Lower lobe of right lung (tissue), 2 donors: ENCODE data around the gene DUSP1. TPM values are rescaled to one million over a fixed set of nuclear protein-coding genes. Genes with fewer than 3 reads are reported as not detected.

Source experiments
- ATAC-seq, 2 donors: fragments of 200-7000 bp; cut with Tn5 transposase; one replicate each; pipeline ENCODE4 v1.9.1; 2020 to 2022; ENCODE audit warnings: mild to moderate bottlenecking in 2 of 2, moderate library complexity in 2 of 2
- DNase-seq: peaks from one replicate; pipeline ENCODE4 v3.0.0-alpha.2; 2020
- H3K27ac ChIP-seq: fragments of 200-600 bp; one replicate; pipeline ENCODE4 v1.8.0; 2022
- H3K27me3 ChIP-seq: fragments of 200-600 bp; one replicate; pipeline ENCODE4 v1.8.0; 2022; ENCODE audit warnings: low read depth
- H3K36me3 ChIP-seq: fragments of 200-600 bp; one replicate; pipeline ENCODE4 v1.8.0; 2022; ENCODE audit warnings: mild to moderate bottlenecking
- H3K4me1 ChIP-seq: fragments of 200-600 bp; one replicate; pipeline ENCODE4 v1.8.0; 2022
- H3K4me3 ChIP-seq: fragments of 200-600 bp; one replicate; pipeline ENCODE4 v1.8.0; 2022; ENCODE audit warnings: mild to moderate bottlenecking
- H3K9me3 ChIP-seq: fragments of 200-600 bp; one replicate; pipeline ENCODE4 v1.8.0; 2022
- intact Hi-C: fragments of 100-400 bp; cut with DNase I; formaldehyde crosslinking; loops from one replicate; pipeline ENCODE4 v1.11.0; 2022
- total RNA-seq: library from RNA; stranded (reverse); fragmentation: NEBNext Ultra II Directional; extraction: Animal tissue kit (Norgen Biotek cat#: 25700); gene quantifications from one replicate; pipeline ENCODE4 v1.2.1, GENCODE V29; 2021
- TF ChIP-seq, protein P1 (sequence below): fragments of 200-600 bp; IDR thresholded peaks from one replicate; pipeline ENCODE4 v1.8.0; 2022; ENCODE audit warnings: antibody characterized with exemption, mild to moderate bottlenecking
- donor health status: DM: no; HTN: yes; CAD: no; lungs with severe emphysema.

The DUSP1 gene
- total RNA-seq, 1 donor from 2014 or later = 367 TPM

DNA sequence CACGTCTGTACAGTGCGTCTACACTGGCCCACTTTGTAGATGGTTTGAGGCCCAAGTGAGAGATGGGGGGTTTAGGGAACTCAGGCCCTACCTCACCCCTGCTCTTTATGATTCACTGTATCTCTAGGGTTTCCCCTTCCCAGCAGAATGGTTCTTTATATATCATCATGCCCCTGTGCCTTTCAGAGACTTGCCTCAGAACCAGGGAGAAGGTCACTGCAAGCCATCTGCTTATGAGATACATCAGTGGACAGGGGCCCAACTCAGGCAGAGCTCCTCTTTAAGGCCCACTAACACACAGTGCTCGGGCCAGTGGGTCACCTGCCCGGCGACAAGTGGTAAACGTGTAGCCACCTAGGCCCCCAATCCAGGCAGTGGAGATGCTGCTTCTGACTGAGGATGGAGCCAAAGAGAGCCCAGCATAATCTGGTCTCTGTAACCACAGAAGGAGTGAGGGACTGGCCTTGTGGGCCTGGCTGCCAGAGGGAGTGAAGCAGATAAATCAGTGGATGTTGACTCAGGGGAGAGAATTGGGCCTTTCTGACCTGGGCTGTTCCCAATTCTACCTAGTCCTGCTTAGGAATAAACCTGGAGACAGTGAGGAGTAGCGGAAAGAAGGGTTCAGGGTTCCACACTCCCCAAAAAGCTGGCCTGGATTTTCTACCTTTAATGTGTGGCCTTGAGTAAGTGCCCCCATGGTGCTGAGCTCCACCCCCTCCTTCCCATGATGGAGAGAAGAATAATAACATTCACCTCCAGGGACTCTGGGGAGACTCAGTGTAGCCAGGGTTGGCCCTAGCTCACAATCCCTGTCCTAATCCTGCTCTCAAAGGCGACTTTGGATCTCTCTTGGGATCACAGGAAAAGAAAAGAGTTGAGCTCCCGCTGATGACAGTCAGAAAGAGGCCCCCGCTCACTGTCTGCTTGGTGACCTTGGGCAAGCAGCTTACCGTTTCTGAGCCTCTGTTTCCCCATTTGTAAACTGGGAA lies 2.8 kb upstream of the DUSP1 start:
- ATAC-seq = no peak

DNA sequence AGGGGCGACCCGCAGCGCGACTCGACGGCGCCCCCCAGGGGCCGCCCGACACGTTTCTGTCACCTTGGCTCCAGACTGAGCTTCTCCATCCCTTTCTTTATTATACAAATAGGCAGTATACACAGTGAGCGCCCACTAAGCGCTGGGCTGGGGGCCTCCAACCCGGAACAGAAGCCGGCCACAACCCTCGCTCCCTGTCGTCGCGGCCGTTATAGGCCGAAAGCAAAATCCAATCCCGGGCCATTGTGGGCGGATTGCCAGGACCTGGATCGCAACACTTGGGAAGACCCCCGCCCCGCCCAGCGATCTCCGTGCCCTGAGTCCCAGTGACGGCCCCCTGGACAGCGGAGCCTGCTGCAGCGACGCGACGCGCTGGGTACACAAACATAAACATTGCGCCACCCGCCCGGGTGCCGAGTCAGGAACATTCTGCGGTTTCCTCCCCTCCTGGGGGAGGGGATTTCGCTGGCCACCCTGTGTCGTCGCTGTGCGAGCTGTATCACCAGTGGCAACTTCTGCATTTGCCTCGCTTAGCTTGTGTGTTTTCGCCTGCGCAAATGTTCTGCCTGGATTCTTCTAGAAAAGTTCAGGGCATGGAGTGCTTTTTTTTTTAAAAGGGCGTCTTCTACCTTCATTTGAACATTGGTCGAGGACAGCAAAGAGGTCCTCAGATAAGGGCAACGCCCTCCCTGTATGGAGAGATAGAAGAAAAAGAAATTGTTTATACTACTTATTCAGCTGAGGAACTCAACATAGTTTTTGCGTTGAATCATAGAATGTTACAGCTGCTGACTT lies 1.3 kb upstream of the DUSP1 start:
- intact Hi-C loops = no loop called here
- Histone ChIP-seq H3K4me1 (peaks cover 74% of the 10 kb centered on the region), H3K36me3 (peaks cover 28% of the 10 kb centered on the region), H3K27ac (peak overlapping the region; percentile 100), H3K4me3 (peak overlapping the region; percentile 91), H3K27me3 (no peaks in the 10 kb centered on the region), H3K9me3 (no peaks in the 10 kb centered on the region)
- DNase-seq (peak; percentile 99), ATAC-seq (peak; percentile 62 to 76)
- TF ChIP-seq, protein P1, sequence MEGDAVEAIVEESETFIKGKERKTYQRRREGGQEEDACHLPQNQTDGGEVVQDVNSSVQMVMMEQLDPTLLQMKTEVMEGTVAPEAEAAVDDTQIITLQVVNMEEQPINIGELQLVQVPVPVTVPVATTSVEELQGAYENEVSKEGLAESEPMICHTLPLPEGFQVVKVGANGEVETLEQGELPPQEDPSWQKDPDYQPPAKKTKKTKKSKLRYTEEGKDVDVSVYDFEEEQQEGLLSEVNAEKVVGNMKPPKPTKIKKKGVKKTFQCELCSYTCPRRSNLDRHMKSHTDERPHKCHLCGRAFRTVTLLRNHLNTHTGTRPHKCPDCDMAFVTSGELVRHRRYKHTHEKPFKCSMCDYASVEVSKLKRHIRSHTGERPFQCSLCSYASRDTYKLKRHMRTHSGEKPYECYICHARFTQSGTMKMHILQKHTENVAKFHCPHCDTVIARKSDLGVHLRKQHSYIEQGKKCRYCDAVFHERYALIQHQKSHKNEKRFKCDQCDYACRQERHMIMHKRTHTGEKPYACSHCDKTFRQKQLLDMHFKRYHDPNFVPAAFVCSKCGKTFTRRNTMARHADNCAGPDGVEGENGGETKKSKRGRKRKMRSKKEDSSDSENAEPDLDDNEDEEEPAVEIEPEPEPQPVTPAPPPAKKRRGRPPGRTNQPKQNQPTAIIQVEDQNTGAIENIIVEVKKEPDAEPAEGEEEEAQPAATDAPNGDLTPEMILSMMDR = peak; percentile 79

More for the DNA sequence above, 2.8 kb upstream of the DUSP1 start:
- no peak for DNase-seq
- H3K9me3 ChIP-seq = no peaks in the 10 kb centered on the region
- H3K36me3 ChIP-seq = peaks cover 13% of the 10 kb centered on the region
- peak overlapping the region; percentile 100 for H3K27ac ChIP-seq
- no peaks in the 10 kb centered on the region for H3K27me3 ChIP-seq
- H3K4me3 ChIP-seq = no peak overlapping the region
- TF ChIP-seq, protein P1 = no peak
- peaks cover 72% of the 10 kb centered on the region for H3K4me1 ChIP-seq
- intact Hi-C loops = no loop called here

DNA sequence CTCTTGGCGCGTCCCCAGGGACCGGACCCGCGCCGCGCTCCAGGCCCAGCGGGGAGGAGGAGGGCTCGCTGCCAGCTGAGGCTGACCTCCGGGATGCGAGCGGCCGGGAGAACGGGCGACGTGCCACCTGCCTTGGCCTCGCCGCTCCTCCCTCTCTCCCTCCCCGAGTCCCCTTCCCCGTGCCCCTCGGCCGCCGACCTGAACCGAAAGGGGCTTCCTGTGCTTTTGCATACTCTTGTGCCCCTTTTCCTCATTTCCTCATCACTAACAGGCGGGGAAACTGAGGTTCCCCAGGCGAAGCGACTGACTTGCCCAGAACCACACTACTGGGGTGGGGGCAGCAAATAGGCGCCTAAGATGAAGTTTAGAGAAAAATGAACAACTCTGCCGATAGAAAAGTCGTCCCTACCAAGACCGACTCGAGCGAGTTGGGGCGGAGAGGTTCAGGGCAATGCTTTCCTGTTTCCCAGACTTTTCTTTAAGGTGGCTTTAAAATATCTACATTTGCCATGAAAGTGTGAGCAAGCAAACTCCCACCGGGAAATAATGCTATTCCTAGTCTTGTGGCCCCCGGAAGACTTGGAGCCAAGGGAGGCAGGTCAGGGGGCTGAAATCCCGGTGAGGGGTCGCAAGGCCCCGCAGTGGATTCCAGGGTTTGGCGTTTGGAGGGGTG lies 580 bp upstream of the DUSP1 start:
- H3K9me3 ChIP-seq = no peaks in the 10 kb centered on the region
- intact Hi-C loops = no loop called here
- TF ChIP-seq, protein P1 = no peak
- ATAC-seq = no peak
- peaks cover 34% of the 10 kb centered on the region for H3K36me3 ChIP-seq
- peak overlapping the region; percentile 100 for H3K27ac ChIP-seq
- peak overlapping the region; percentile 91 for H3K4me3 ChIP-seq
- DNase-seq = no peak
- no peaks in the 10 kb centered on the region for H3K27me3 ChIP-seq
- peaks cover 74% of the 10 kb centered on the region for H3K4me1 ChIP-seq

DNA sequence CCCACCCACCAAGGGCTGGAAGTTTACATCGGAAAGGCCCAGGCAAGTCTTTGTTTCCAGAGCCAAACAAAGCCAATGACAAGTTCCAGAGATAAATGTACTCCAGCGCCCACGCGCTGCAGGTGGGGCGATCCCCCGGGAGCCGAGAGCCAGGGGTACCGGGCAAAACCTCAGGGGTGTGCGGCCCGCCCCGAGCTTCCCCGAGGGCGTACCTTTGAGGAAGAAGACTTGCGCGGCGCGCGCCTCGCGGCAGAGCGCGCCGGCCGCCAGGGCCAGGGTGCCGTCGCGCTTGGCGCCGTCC lies 671 bp downstream of the DUSP1 start:
- peak overlapping the region; percentile 91 for H3K4me3 ChIP-seq
- peaks cover 34% of the 10 kb centered on the region for H3K36me3 ChIP-seq
- ATAC-seq (no peak), DNase-seq (no peak)
- TF ChIP-seq, protein P1 = no peak
- peak overlapping the region; percentile 100 for H3K27ac ChIP-seq
- peaks cover 72% of the 10 kb centered on the region for H3K4me1 ChIP-seq
- H3K9me3 ChIP-seq = no peaks in the 10 kb centered on the region
- intact Hi-C loops = no loop called here
- H3K27me3 ChIP-seq = no peaks in the 10 kb centered on the region
